WTC11 (cell line): Measurements from ENCODE around the gene MRGPRF. TPM values are rescaled to one million over a fixed set of nuclear protein-coding genes. Genes with fewer than 3 reads are reported as not detected.
A peak's percentile ranks its signal among the peaks of the same experiment; 100 is the strongest.

Experiments
- ATAC-seq: fragments of 200-7000 bp; cut with Tn5 transposase; 2 replicates; pipeline ENCODE4 v1.10.0; 2021; ENCODE audit warnings: mild to moderate bottlenecking, moderate library complexity
- CTCF ChIA-PET: fragments of 300-600 bp; sonication (Branson Sonifier 250); formaldehyde crosslinking; loops from one replicate; lab custom pipeline; 2021; ENCODE audit warnings: antibody characterized with exemption; lab: Charles Lee
- POLR2A ChIA-PET: fragments of 350-600 bp; sonication (Branson Sonifier 250); formaldehyde crosslinking; loops from one replicate; lab custom pipeline; 2021; ENCODE audit warnings: antibody characterized with exemption; lab: Charles Lee
- DNase-seq: peaks from one replicate; pipeline ENCODE4 v3.0.0; 2021; ENCODE audit warnings: low spot score
- H3K27ac Mint-ChIP-seq: 2 replicates; pipeline ENCODE4 v1.8.0; 2021; ENCODE audit warnings: mixed read lengths
- H3K27me3 Mint-ChIP-seq: 2 replicates; pipeline ENCODE4 v1.8.0; 2021; ENCODE audit warnings: low read depth, mild to moderate bottlenecking, moderate library complexity, mixed read lengths
- H3K36me3 Mint-ChIP-seq: 2 replicates; pipeline ENCODE4 v1.8.0; 2021; ENCODE audit warnings: mixed read lengths
- H3K4me1 Mint-ChIP-seq: 2 replicates; pipeline ENCODE4 v1.8.0; 2022; ENCODE audit warnings: mixed read lengths
- H3K4me3 Mint-ChIP-seq: 2 replicates; pipeline ENCODE4 v1.8.0; 2021; ENCODE audit warnings: mild to moderate bottlenecking, moderate library complexity, mixed read lengths
- H3K9me3 Mint-ChIP-seq: 2 replicates; pipeline ENCODE4 v1.8.0; 2021; ENCODE audit warnings: mixed read lengths
- AFF4 ChIP-seq: sonication (generic); formaldehyde crosslinking; IDR thresholded peaks from 2 replicates; pipeline ENCODE4 v1.8.1; 2023; ENCODE audit warnings: mild to moderate bottlenecking, missing genetic modification reagents, borderline replicate concordance
- AR ChIP-seq: fragments of 250-450 bp; sonication (Bioruptor Pico); IDR thresholded peaks from 2 replicates; pipeline ENCODE4 v1.9.0; 2021; ENCODE audit warnings: mild to moderate bottlenecking
- CDX4 ChIP-seq: fragments of 250-450 bp; sonication (Bioruptor Pico); IDR thresholded peaks from 2 replicates; pipeline ENCODE4 v1.9.0; 2021; ENCODE audit warnings: moderate library complexity, mild to moderate bottlenecking, inconsistent platforms, borderline replicate concordance
- CREB1 ChIP-seq: sonication (generic); formaldehyde crosslinking; IDR thresholded peaks from 2 replicates; pipeline ENCODE4 v1.8.0; 2023; ENCODE audit warnings: mild to moderate bottlenecking, missing genetic modification reagents
- FOXK1 ChIP-seq: sonication (generic); formaldehyde crosslinking; IDR thresholded peaks from 2 replicates; pipeline ENCODE4 v1.8.0; 2022; ENCODE audit warnings: mild to moderate bottlenecking, moderate library complexity, missing genetic modification reagents
- GRHL2 ChIP-seq: fragments of 250-450 bp; sonication (Bioruptor Pico); IDR thresholded peaks from 2 replicates; pipeline ENCODE4 v1.8.0; 2022; ENCODE audit warnings: mild to moderate bottlenecking, moderate library complexity; ENCODE audit not compliant: insufficient replicate concordance, severe bottlenecking
- NFYB ChIP-seq: sonication (generic); formaldehyde crosslinking; conservative IDR thresholded peaks from 2 replicates; pipeline ENCODE4 v1.8.0; 2022; ENCODE audit warnings: low read depth, missing genetic modification reagents
- NR3C1 ChIP-seq: sonication (generic); formaldehyde crosslinking; conservative IDR thresholded peaks from 2 replicates; pipeline ENCODE4 v1.8.1; 2023; ENCODE audit warnings: low read depth, mild to moderate bottlenecking, missing genetic modification reagents
- TP53 ChIP-seq: sonication (generic); formaldehyde crosslinking; IDR thresholded peaks from 2 replicates; pipeline ENCODE4 v1.8.1; 2023; ENCODE audit warnings: mild to moderate bottlenecking, missing genetic modification reagents
- ZNF232 ChIP-seq: sonication (generic); formaldehyde crosslinking; IDR thresholded peaks from 2 replicates; pipeline ENCODE4 v1.8.0; 2022; ENCODE audit warnings: mild to moderate bottlenecking, missing genetic modification reagents
- ZNF263 ChIP-seq: sonication (generic); formaldehyde crosslinking; IDR thresholded peaks from 2 replicates; pipeline ENCODE4 v1.8.1; 2022; ENCODE audit warnings: low read depth, mild to moderate bottlenecking, moderate library complexity, missing genetic modification reagents
- ZNF416 ChIP-seq: fragments of 250-450 bp; sonication (Bioruptor Pico); IDR thresholded peaks from 2 replicates; pipeline ENCODE4 v1.9.0; 2021; ENCODE audit warnings: mild to moderate bottlenecking, inconsistent platforms
- ZNF671 ChIP-seq: fragments of 250-450 bp; sonication (Bioruptor Pico); IDR thresholded peaks from 2 replicates; pipeline ENCODE4 v1.8.0; 2021; ENCODE audit warnings: mild to moderate bottlenecking
- total RNA-seq: library from RNA; stranded (reverse); gene quantifications from 3 replicates; pipeline ENCODE4 v1.2.3, GENCODE V29; 2021
- TF ChIP-seq, protein P1 (sequence below): sonication (generic); formaldehyde crosslinking; IDR thresholded peaks from 2 replicates; pipeline ENCODE4 v1.8.1; 2023; ENCODE audit warnings: mild to moderate bottlenecking, missing genetic modification reagents
- TF ChIP-seq, protein P2 (sequence below): sonication (generic); formaldehyde crosslinking; conservative IDR thresholded peaks from 2 replicates; pipeline ENCODE4 v1.8.1; 2022; ENCODE audit warnings: mild to moderate bottlenecking, missing genetic modification reagents
- TF ChIP-seq, protein P3 (sequence below): sonication (generic); formaldehyde crosslinking; IDR thresholded peaks from 2 replicates; pipeline ENCODE4 v1.8.0; 2023; ENCODE audit warnings: mild to moderate bottlenecking, missing genetic modification reagents
- TF ChIP-seq, protein P4 (sequence below): sonication (generic); formaldehyde crosslinking; IDR thresholded peaks from 2 replicates; pipeline ENCODE4 v1.8.1; 2023; ENCODE audit warnings: mild to moderate bottlenecking, missing genetic modification reagents, moderate library complexity
- TF ChIP-seq, protein P5 (sequence below): sonication (generic); formaldehyde crosslinking; IDR thresholded peaks from 2 replicates; pipeline ENCODE4 v1.8.0; 2023; ENCODE audit warnings: missing genetic modification reagents
- TF ChIP-seq, protein P6 (sequence below): fragments of 250-450 bp; sonication (Bioruptor Pico); IDR thresholded peaks from 2 replicates; pipeline ENCODE4 v1.8.0; 2021; ENCODE audit warnings: mild to moderate bottlenecking

The MRGPRF gene
- total RNA-seq, 1 experiment from 2014 or later: 3.8 TPM

- Mint-ChIP-seq H3K36me3 (no peaks in the 10 kb centered on the region), H3K4me1 (peaks cover 29% of the 10 kb centered on the region), H3K9me3 (peaks cover 12% of the 10 kb centered on the region)
- TF ChIP-seq ZNF416 (no peak), AFF4 (CRISPR knock-in tag) (no peak), TP53 (CRISPR knock-in tag) (no peak), GRHL2 (CRISPR knock-in tag) (no peak), CREB1 (CRISPR knock-in tag) (no peak), CDX4 (CRISPR knock-in tag) (no peak), AR (CRISPR knock-in tag) (no peak), NFYB (CRISPR knock-in tag) (no peak), ZNF671 (no peak), NR3C1 (CRISPR knock-in tag) (no peak), FOXK1 (CRISPR knock-in tag) (no peak), ZNF232 (CRISPR knock-in tag) (no peak), ZNF263 (CRISPR knock-in tag) (no peak)
- TF ChIP-seq, protein P1, sequence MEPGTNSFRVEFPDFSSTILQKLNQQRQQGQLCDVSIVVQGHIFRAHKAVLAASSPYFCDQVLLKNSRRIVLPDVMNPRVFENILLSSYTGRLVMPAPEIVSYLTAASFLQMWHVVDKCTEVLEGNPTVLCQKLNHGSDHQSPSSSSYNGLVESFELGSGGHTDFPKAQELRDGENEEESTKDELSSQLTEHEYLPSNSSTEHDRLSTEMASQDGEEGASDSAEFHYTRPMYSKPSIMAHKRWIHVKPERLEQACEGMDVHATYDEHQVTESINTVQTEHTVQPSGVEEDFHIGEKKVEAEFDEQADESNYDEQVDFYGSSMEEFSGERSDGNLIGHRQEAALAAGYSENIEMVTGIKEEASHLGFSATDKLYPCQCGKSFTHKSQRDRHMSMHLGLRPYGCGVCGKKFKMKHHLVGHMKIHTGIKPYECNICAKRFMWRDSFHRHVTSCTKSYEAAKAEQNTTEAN (CRISPR knock-in tag): no peak
- TF ChIP-seq, protein P2, sequence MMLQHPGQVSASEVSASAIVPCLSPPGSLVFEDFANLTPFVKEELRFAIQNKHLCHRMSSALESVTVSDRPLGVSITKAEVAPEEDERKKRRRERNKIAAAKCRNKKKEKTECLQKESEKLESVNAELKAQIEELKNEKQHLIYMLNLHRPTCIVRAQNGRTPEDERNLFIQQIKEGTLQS (CRISPR knock-in tag): no peak
- TF ChIP-seq, protein P3, sequence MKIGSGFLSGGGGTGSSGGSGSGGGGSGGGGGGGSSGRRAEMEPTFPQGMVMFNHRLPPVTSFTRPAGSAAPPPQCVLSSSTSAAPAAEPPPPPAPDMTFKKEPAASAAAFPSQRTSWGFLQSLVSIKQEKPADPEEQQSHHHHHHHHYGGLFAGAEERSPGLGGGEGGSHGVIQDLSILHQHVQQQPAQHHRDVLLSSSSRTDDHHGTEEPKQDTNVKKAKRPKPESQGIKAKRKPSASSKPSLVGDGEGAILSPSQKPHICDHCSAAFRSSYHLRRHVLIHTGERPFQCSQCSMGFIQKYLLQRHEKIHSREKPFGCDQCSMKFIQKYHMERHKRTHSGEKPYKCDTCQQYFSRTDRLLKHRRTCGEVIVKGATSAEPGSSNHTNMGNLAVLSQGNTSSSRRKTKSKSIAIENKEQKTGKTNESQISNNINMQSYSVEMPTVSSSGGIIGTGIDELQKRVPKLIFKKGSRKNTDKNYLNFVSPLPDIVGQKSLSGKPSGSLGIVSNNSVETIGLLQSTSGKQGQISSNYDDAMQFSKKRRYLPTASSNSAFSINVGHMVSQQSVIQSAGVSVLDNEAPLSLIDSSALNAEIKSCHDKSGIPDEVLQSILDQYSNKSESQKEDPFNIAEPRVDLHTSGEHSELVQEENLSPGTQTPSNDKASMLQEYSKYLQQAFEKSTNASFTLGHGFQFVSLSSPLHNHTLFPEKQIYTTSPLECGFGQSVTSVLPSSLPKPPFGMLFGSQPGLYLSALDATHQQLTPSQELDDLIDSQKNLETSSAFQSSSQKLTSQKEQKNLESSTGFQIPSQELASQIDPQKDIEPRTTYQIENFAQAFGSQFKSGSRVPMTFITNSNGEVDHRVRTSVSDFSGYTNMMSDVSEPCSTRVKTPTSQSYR (CRISPR knock-in tag): no peak
- TF ChIP-seq, protein P4, sequence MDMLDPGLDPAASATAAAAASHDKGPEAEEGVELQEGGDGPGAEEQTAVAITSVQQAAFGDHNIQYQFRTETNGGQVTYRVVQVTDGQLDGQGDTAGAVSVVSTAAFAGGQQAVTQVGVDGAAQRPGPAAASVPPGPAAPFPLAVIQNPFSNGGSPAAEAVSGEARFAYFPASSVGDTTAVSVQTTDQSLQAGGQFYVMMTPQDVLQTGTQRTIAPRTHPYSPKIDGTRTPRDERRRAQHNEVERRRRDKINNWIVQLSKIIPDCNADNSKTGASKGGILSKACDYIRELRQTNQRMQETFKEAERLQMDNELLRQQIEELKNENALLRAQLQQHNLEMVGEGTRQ: no peak
- TF ChIP-seq, protein P5, sequence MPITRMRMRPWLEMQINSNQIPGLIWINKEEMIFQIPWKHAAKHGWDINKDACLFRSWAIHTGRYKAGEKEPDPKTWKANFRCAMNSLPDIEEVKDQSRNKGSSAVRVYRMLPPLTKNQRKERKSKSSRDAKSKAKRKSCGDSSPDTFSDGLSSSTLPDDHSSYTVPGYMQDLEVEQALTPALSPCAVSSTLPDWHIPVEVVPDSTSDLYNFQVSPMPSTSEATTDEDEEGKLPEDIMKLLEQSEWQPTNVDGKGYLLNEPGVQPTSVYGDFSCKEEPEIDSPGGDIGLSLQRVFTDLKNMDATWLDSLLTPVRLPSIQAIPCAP: no peak
- TF ChIP-seq, protein P6, sequence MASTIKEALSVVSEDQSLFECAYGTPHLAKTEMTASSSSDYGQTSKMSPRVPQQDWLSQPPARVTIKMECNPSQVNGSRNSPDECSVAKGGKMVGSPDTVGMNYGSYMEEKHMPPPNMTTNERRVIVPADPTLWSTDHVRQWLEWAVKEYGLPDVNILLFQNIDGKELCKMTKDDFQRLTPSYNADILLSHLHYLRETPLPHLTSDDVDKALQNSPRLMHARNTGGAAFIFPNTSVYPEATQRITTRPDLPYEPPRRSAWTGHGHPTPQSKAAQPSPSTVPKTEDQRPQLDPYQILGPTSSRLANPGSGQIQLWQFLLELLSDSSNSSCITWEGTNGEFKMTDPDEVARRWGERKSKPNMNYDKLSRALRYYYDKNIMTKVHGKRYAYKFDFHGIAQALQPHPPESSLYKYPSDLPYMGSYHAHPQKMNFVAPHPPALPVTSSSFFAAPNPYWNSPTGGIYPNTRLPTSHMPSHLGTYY (CRISPR knock-in tag): no peak
- TF ChIP-seq, all 79 proteins: peak for 0
- ATAC-seq (no peak), DNase-seq (no peak)
- CTCF ChIA-PET: interaction anchor here (0.6 to 6.6 kb wide), 9 partner anchors 22 to 88 kb away, joined by 3 to 50 read pairs (median 3); partner anchors contain the start of gene TPCN2
- POLR2A ChIA-PET: interaction anchor here (0.5 to 1.5 kb wide), 2 partner anchors 11 to 31 kb away, joined by 3 to 4 read pairs; no protein-coding TSS in a partner anchor
- Mint-ChIP-seq H3K27me3 (peaks cover 5% of the 10 kb centered on the region), H3K4me3 (peak overlapping the region; percentile 62), H3K27ac (no peak overlapping the region)
Measured at GRCh38 chr11:69014084-69014851, 1.2 kb upstream of the MRGPRF start.
